Measurements from ENCODE around the gene GTF2H1.

GTF2H1 gene

GRCh38 chr11:18321969-18322711 is at the start of gene GTF2H1, which contains the start of gene HPS5:
Gene GTF2H1 (plus strand): TSS chr11:18322567. CDS start chr11:18333075, 10,508 bp downstream.
Gene HPS5 (minus strand): TSS chr11:18322140. CDS start chr11:18317858, 4,282 bp downstream.
- peak; percentile 96 for DNase-seq (ENCODE audit: low spot score)

DNA sequence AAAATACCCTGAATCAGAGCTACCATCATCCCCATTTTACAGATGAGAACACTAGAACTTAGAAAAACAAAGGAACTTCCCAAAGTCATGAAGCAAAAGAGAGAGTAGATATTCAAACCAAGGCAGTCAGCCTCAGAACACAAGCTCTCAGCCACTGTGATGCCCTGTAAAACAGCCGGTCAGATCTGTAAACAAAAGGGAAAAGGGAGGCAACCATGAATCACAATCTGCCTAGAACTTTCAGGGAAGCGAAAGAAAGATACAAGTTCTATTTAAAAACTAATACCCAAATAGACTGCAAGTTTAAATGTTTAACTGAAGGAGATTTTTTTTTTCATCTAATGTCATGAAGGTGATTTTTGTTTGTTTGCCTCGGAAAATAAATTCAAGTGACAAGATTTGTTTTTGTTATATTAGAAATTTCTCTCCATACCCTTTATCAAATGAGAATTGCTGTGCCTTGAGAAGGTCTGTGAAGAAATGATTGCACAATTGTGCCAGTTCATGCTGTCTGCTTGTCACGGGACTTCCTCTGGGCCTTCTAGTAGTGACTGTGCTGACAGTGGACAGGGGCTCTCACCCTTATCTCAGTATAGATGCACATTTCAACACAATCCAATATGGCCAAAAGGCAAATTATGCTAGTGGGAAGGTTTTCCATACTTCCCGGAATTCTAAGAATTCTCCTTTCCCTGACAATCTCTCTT is 44.6 kb upstream of the GTF2H1 start:
- DNase-seq (ENCODE audit: low spot score): peak; percentile 45

DNA sequence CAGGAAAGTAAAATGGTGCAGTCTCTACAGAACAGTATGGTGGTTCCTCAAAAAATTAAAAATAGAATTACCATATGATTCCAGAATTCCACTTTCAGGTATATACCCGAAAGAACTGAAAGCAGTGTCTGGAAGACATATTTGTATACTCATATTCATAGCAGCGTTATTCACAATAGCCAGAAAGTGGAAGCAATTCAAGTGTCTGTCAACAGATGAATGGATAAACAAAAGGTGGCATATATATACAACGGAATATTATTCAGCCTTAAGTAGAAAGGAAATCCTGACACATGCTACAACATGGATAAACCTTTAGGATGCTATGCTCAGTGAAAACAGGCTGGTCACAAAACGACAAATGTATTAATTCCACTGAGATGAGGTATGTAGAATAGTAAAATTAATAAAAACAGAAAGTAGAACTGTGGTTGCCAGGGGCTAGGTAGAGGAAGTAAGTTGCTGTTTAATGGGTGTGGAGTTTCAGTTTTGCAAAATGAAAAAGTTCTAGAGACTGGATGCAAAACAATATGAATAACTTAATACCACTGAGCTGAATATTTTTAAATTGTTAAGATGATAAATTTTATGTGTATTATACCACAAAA is 41.8 kb upstream of the GTF2H1 start:
- DNase-seq (ENCODE audit: low spot score): no peak

- DNase-seq (ENCODE audit: low spot score): no peak
These were observed 39.7 kb upstream of the GTF2H1 start for GRCh38 chr11:18282626-18283025.

DNA sequence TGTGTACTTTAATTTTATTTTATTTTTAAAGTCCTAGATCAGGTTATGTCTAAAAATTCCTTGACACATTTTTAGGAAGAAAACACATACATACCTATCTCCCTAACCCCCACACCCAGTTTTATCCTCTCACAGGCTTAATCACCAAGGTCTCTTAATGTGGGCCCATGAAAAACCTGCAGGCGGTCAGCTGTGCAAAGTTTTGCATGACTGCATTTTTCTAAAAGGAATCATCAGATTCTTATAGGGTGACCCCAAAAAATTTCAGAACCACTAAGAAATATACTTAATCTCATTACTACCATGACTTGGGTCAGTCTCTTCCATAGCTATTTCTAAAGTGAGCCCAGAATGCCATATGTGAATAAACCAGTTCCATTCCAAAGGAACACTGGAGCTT is 36.5 kb upstream of the GTF2H1 start:
- no peak for DNase-seq (ENCODE audit: low spot score)

DNA sequence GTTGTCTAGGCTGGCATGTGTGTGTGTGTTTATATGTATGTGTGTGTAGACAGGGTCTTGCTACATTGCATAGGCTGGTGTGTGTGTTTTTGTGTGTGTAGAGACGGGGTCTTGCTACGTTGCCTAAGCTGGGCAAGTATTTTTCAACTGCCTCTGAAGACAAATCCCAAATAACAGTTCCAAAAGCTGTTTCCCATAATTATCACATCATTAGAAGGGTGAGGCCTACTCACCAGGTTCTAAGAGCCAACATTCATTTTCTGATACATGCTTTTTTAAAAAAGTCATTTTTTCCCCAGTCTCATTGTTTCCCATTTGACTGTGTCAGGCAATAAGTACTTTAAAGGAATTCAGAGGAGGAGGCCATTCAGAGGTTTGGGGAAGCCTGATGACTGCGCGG is 33.5 kb upstream of the GTF2H1 start:
- DNase-seq (ENCODE audit: low spot score): no peak

DNA sequence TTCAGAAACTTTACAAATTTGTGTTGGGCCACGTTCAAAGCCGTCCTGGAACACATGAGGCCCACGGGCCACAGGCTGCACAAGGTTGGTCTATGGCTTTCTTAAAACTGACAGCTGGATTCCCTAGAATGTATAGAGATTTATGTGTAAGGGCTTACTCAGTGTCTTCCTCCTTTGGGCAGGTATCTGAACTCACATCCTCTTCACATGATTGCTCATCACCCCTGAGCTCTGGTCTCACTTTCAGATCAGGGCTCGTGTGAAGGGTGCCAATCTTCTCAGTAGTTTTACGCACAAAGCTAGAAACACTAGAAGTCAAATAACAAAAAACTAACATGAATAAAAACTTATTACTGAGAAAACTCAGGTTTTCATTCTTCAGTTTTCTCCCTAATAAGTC is 27.5 kb upstream of the GTF2H1 start:
- no peak for DNase-seq (ENCODE audit: low spot score)

DNA sequence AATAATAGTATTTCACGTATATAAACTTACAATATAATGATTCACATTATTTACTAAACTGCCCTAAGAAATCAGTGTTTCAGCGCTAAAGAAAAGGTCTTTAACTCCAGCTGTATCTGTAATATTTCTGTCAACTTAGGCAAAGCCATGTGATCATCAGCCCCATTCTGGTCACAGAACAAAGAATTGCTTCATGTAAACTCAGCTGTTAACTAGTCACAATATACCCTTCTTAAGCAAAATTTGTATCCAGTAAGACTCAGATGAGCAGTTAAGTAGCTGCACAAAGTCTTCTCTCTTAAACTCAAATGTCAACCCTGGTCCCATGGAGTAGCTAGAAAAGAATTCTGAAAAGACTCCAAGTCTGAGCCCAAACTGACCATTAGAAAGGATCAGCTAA is 27.1 kb upstream of the GTF2H1 start:
- peak; percentile 55 for DNase-seq (ENCODE audit: low spot score)

DNA sequence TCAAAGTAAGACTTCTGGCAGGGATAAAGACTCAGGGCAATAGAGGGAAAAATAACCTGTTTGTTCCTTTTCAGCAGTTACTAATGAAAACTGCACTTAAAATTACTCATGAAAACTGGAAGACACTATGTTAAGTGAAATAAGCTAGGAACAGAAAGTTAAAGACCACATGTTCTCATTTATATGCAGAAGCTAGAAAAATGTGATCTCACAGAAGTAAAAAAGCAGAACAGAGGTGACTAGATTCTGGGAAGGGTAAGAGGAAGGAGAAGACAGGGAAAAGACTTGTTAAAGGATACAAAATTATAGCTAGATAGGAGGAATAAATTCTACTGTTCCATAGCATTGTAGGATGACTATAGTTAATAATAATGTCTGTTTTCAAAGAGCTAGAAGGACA is 22.6 kb upstream of the GTF2H1 start:
- DNase-seq (ENCODE audit: low spot score): no peak

- no peak for DNase-seq (ENCODE audit: low spot score)
These were observed 17.6 kb upstream of the GTF2H1 start for GRCh38 chr11:18304745-18305144.

DNA sequence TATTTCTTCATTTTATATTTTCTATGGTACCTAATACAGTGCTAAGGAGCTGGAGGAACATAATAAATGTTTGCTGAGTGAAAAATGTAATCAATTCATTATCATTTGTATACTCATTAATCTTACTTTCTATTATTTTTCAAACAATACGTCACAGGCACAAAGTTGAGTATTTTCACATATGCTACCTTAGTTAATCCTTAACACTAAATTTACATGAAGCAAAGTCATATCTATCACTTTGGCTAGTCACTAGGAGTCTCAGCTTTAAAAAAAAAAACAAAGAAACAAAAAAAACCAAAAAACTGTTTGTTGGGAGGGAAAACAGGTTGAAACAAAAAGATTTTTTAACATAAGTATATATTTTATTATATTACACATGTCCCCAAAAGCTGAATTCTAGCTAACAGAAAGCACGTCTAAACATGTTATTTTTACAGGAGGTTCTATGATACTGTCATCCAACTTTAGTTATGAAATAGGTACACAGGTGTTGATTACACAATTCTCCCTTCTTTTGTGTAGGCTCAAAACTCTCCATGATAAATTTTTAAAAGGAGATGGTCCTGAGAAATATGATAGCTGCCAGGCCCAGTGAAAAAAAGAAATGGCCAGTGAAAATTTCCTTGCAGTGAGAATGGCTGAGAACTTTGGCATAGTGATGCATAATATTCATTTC is 14.8 kb upstream of the GTF2H1 start:
- DNase-seq (ENCODE audit: low spot score): no peak

GRCh38 chr11:18308242-18308641 is 14.1 kb upstream of the GTF2H1 start:
- DNase-seq (ENCODE audit: low spot score): no peak

- DNase-seq (ENCODE audit: low spot score): no peak
These were observed 12.7 kb upstream of the GTF2H1 start for GRCh38 chr11:18309691-18310090.

GRCh38 chr11:18310800-18311340 is 11.5 kb upstream of the GTF2H1 start:
- DNase-seq (ENCODE audit: low spot score): no peak

DNA sequence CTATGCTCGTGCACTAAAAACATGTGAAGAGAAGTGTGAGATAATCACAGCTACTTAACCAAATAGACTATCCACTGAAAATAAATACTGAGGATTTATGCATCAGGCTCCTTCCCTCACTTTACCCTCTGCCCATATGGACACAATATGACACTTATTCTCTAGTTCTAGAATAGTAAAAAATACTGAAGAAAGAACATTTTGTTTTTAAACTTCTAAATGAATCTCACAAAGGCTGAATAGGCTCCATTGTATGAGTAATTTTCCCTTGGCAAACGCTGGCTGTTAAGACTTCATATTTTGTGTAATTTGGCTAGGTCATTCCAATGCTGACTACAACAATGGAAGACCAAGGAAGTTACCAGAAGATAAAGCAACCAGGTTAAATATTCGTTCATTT is 10.4 kb upstream of the GTF2H1 start:
- DNase-seq (ENCODE audit: low spot score): peak; percentile 31

- no peak for DNase-seq (ENCODE audit: low spot score)
These were observed 9.5 kb upstream of the GTF2H1 start for GRCh38 chr11:18312663-18313420.

DNA sequence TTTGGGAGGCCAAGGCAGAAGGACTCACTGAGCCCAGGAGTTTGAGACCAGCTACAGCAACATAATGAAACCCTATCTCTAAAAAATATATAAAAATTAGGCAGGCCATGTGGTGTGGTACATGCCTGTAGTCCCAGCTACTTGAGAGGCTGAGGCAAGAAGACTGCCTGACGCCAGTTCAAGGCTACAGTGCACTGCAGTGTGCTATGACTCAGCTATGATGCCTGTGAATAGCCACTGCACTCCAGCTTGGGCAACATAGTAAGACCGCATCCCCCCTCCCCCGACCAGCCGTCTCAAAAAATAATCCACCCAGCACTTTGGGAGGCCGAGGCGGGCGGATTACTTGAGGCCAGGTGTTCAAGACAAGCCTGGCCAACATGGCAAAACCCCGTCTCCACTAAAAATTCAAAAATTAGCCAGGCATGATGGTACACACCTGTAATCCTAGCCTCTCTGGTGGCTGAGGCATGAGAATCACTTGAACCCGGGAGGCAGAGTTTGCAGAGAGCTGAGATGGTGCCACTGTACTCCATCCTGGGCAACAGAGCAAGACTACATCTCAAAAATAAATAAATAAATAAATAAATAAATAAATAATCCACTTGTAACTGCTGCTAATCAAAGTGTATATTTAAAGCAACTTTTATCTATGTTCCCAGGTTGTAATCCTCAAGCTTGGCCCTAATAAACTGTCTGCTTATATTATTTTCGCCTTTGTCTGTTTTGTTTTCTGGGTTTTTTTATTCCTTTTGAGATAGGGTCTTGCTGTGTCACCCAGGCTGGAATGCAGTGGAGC is 8.2 kb upstream of the GTF2H1 start:
- DNase-seq (ENCODE audit: low spot score): no peak

DNA sequence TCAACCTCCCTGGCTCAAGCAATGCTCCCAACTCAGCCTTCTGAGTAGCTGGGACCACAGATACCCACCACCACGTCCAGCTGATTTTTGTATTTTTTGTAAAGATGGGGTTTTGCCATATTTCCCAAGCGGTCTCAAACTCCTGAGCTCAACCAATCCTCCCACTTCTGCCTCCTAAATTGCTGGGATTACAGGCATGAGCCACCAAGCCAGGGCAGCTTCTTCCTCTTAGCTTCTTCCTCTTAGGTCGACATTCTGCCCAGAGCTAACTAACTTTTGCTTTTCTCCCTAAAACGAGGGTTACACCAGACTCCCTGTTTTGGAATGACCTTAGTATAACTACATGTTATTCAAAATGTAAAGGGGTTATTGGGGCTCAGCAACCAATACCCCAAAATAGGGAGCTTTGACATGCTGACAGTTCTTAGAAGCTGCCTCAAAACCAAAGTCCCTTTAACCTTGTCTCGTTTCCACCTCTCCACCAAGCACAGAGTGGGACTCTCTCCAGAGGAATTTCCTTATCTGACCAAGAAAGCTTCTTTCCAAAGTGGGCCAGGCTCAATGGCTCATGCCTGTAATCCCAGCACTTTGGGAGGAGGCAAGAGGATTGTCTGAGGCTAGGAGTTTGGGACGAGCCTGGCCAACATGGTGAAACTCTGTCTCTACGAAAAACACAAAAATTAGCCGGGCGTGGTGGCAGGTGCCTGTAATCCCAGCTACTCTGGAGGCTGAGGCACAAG is 7.4 kb upstream of the GTF2H1 start:
- no peak for DNase-seq (ENCODE audit: low spot score)

DNA sequence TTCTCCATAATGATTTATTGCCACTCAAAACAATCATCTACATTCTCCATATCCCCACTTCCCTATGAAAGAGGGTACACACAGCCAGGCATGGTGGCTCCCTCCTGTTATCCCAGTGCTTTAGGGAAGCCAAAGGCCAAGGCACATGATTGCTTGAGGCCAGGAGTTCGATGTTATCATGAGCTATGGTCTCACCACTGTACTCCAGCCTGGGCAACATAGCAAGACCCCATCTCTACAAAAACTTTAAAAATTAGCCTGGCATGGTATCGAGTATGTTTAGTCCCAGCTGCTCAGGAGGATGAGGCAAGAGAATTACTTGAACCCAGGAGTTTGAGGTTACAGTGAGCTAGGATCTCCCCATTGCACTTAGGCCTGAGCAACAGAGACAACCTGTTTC is 6.5 kb upstream of the GTF2H1 start:
- DNase-seq (ENCODE audit: low spot score): no peak

- DNase-seq (ENCODE audit: low spot score): no peak
These were observed 4.8 kb upstream of the GTF2H1 start for GRCh38 chr11:18317551-18317950.

Measured in globus pallidus (tissue), 1 donor.